ENCODE results near the gene SCMH1. TPM values are rescaled to one million over a fixed set of nuclear protein-coding genes. Genes with fewer than 3 reads are reported as not detected.

Gene SCMH1
- total RNA-seq, 4 donors from 2014 or later, result 45.6 to 102 (median 82.5) TPM

DNA sequence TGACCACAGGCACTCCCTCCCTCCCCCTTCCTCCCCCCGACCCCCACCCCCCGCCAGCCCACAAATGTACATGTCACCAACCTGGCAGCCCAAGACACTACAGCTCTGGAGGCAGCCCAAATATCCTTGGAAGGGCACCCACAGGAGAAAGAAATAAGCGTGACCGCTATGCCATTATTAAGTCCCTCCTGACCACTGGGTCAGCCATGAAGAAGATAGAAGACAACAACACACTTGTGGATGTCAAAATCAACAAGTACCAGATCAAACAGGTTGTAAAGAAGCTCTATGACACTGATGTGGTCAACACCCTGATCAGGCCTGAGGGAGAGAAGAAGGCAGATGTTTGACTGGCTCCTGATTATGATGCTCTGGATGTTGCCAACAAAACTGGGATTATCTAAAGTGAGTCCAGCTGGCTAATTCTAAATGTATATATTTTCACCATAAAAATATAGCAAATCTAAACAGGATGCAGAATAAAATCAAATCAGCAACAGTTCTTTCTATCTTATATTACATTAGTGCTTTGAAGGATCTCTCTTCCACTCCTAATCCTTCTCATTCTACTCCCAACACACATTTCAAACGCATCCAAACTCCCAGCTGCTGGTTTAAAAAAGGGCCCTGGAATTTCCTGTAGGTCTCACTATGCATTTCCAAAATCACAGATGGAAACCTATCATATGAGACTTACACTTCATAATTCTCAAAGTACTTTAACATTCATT lies 143.2 kb downstream of the SCMH1 start:
- Histone ChIP-seq H3K27me3 (no peaks in the 10 kb centered on the region), H3K4me3 (no peak overlapping the region), H3K9me3 (no peaks in the 10 kb centered on the region), H3K4me1 (peaks cover 18 to 52% (median 20%) of the 10 kb centered on the region in 3 donors), H3K36me3 (no peaks in the 10 kb centered on the region), H3K27ac (no peak overlapping the region)
- TF ChIP-seq CTCF (IDR thresholded peaks at IDR 0.05) (no peak), POLR2AphosphoS5 (IDR thresholded peaks at IDR 0.05) (no peak), POLR2A (IDR thresholded peaks at IDR 0.05) (no peak), EP300 (IDR thresholded peaks at IDR 0.05) (no peak)
- 93% methylated on average over 3 of the region's 5 CpGs; no CpG with 5 or more reads in 1 of the 2 donors for WGBS, 2 donors (ENCODE audit: low coverage in 1 of 2)
- ATAC-seq, result no peak

DNA sequence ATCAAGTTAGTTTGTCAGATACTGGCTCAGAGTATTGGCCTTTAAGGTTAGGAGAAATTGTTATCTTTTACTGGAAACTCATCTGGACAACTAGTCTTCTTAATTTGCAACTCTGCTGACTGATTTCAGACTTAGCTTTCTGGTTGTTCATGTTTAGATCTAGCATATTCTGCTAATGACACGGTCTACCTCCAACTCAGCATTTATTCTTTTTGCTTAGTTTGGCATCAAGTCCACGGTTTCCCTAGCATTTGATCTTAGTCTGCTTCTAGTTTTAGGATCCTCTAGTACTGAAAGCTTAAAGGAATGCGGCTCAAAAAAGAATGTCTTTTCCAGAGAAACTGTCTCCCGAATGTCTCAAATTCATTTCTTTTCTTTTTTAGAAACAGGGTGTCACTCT lies 145.0 kb downstream of the SCMH1 start:
- TF ChIP-seq POLR2AphosphoS5 (IDR thresholded peaks at IDR 0.05) (no peak), EP300 (IDR thresholded peaks at IDR 0.05) (no peak), POLR2A (IDR thresholded peaks at IDR 0.05) (no peak)
- no peaks in the 10 kb centered on the region for H3K36me3 ChIP-seq
- H3K27me3 ChIP-seq, result no peaks in the 10 kb centered on the region
- peak overlapping the region in 1 of 4 donors; percentile 36 for H3K27ac ChIP-seq
- no peaks in the 10 kb centered on the region for H3K9me3 ChIP-seq
- no peak overlapping the region for H3K4me3 ChIP-seq
- WGBS, 2 donors (ENCODE audit: low coverage in 1 of 2), result 15 to 61% methylated on average over 4 of the region's 4 CpGs
- peaks cover 7 to 34% (median 11%) of the 10 kb centered on the region in 3 donors for H3K4me1 ChIP-seq
- no peak for ATAC-seq

- TF ChIP-seq CTCF (IDR thresholded peaks at IDR 0.05) (no peak), POLR2A (IDR thresholded peaks at IDR 0.05) (no peak), POLR2AphosphoS5 (IDR thresholded peaks at IDR 0.05) (no peak)
- no peak for ATAC-seq
- H3K27me3 ChIP-seq, result no peaks in the 10 kb centered on the region
- no peaks in the 10 kb centered on the region for H3K9me3 ChIP-seq
- H3K4me3 ChIP-seq, result no peak overlapping the region
- no peaks in the 10 kb centered on the region for H3K36me3 ChIP-seq
- H3K4me1 ChIP-seq, result peaks cover 0 to 18% (median 0%) of the 10 kb centered on the region in 3 donors
- 67 to 86% methylated on average over 4 to 5 of the region's 5 CpGs for WGBS, 2 donors (ENCODE audit: low coverage in 1 of 2)
- H3K27ac ChIP-seq, result no peak overlapping the region
Measured at GRCh38 chr1:41093826-41094225, 148.3 kb downstream of the SCMH1 start.

GRCh38 chr1:41086921-41087320 lies 155.2 kb downstream of the SCMH1 start:
- no peak for ATAC-seq
- TF ChIP-seq CTCF (IDR thresholded peaks at IDR 0.05), result no peak
- no peak for TF ChIP-seq EP300 (IDR thresholded peaks at IDR 0.05)
- TF ChIP-seq POLR2A (IDR thresholded peaks at IDR 0.05), result no peak
- no peak for TF ChIP-seq POLR2AphosphoS5 (IDR thresholded peaks at IDR 0.05)
- Histone ChIP-seq H3K4me3 (no peak overlapping the region), H3K27me3 (no peaks in the 10 kb centered on the region), H3K4me1 (no peaks in the 10 kb centered on the region), H3K9me3 (no peaks in the 10 kb centered on the region), H3K27ac (no peak overlapping the region), H3K36me3 (no peaks in the 10 kb centered on the region)

GRCh38 chr1:41078616-41079015 lies 163.5 kb downstream of the SCMH1 start:
- no peak for ATAC-seq
- H3K9me3 ChIP-seq, result no peaks in the 10 kb centered on the region
- peaks cover 0 to 14% of the 10 kb centered on the region in 2 donors for H3K36me3 ChIP-seq
- TF ChIP-seq EP300 (IDR thresholded peaks at IDR 0.05) (no peak), POLR2A (IDR thresholded peaks at IDR 0.05) (no peak), POLR2AphosphoS5 (IDR thresholded peaks at IDR 0.05) (no peak), CTCF (IDR thresholded peaks at IDR 0.05) (no peak)
- no peaks in the 10 kb centered on the region for H3K27me3 ChIP-seq
- H3K27ac ChIP-seq, result no peak overlapping the region
- no peaks in the 10 kb centered on the region for H3K4me1 ChIP-seq
- 67 to 78% methylated on average over 1 to 2 of the region's 2 CpGs for WGBS, 2 donors (ENCODE audit: low coverage in 1 of 2)
- H3K4me3 ChIP-seq, result no peak overlapping the region

Data from gastroesophageal sphincter (tissue), 4 donors.